Sigmoid colon (tissue), 7 donors: ENCODE results near the gene CARD11. TPM values are rescaled to one million over a fixed set of nuclear protein-coding genes. Genes with fewer than 3 reads are reported as not detected.
A peak's percentile ranks its signal among the peaks of the same experiment; 100 is the strongest.

Experiments
- DNase-seq: peaks from one replicate; pipeline ENCODE4 v3.0.0-alpha.2; 2019
- H3K27ac ChIP-seq, 4 donors: fragments of 200-600 bp; sonication (generic); one replicate each; pipeline ENCODE4 v1.5.1; 2016 to 2019; ENCODE audit warnings: mild to moderate bottlenecking in 1 of 4
- H3K27me3 ChIP-seq, 3 donors: fragments of 200-600 bp; sonication (generic); one replicate each; pipeline ENCODE4 v1.5.1; 2019; ENCODE audit warnings: mild to moderate bottlenecking in 1 of 3
- H3K36me3 ChIP-seq, 4 donors: fragments of 200-600 bp; sonication (generic); one replicate each; pipeline ENCODE4 v1.5.1; 2016 to 2019
- H3K4me1 ChIP-seq, 4 donors: fragments of 200-600 bp; sonication (generic); one replicate each; pipeline ENCODE4 v1.5.1; 2017 to 2019
- H3K4me3 ChIP-seq, 4 donors: fragments of 200-600 bp; sonication (generic); one replicate each; pipeline ENCODE4 v1.5.1; 2017 to 2019; ENCODE audit warnings: mild to moderate bottlenecking in 2 of 4, moderate library complexity in 1 of 4
- H3K9me3 ChIP-seq, 4 donors: fragments of 200-600 bp in 3 of 4; sonication (generic) in 3 of 4; one replicate each; pipeline versions ENCODE4 v1.5.1 to v1.6.1; 2013 to 2019
- CTCF ChIP-seq, 4 experiments: fragments of 450-650 bp in 3 of 4; fragments of 200-600 bp in 1 of 4; IDR thresholded peaks; one replicate each; pipeline ENCODE4 v1.5.1; 2016 to 2019; ENCODE audit warnings: antibody characterized with exemption in 4 of 4, mild to moderate bottlenecking in 3 of 4, moderate library complexity in 2 of 4
- EP300 ChIP-seq, 4 donors: sonication (generic); formaldehyde crosslinking; IDR thresholded peaks; one replicate each; pipeline ENCODE4 v1.6.1; 2017; ENCODE audit warnings: antibody characterized with exemption in 4 of 4
- POLR2A ChIP-seq, 2 donors: fragments of 450-650 bp; IDR thresholded peaks; one replicate each; pipeline ENCODE4 v1.6.1; 2016; ENCODE audit warnings: antibody characterized with exemption in 2 of 2, mild to moderate bottlenecking in 2 of 2, moderate library complexity in 2 of 2
- POLR2AphosphoS5 ChIP-seq, 4 donors: sonication (generic); formaldehyde crosslinking; IDR thresholded peaks; one replicate each; pipeline ENCODE4 v1.6.1; 2017; ENCODE audit warnings: antibody characterized with exemption in 4 of 4
- WGBS, 2 donors: extraction: QIAGEN DNeasy Blood & Tissue Kit; methylation state at CpG; one replicate each; pipeline ENCODE4 v1.1.7; 2013; 5-methylcytosine and 5-hydroxymethylcytosine counted together
- intact Hi-C: fragments of 100-400 bp; cut with DNase I; formaldehyde crosslinking; loops from one replicate; pipeline ENCODE4 v1.15.1; 2023
- polyA plus RNA-seq, 3 donors: library from polyadenylated mRNA; stranded (reverse); fragments of 200-250 nt; gene quantifications; one replicate each; pipeline ENCODE4 v1.2.3, GENCODE V29; 2013
- total RNA-seq, 4 donors: library from RNA; depleted of rRNA; stranded (reverse); fragments of >200 nt; gene quantifications; one replicate each; pipeline ENCODE4 v1.1.0, GENCODE V29; 2016
- donor health status: healthy with polysubstance abuse.
- donor health status: Bipolar disorder and iron deficiency.
- donor health status: healthy.

The CARD11 gene
- total and polyA plus RNA-seq, 7 donors, result 0.14 to 22.4 (median 0.66) TPM; not detected in 1

- Histone ChIP-seq H3K9me3 (no peaks in the 10 kb centered on the region), H3K27ac (no peak overlapping the region), H3K36me3 (no peaks in the 10 kb centered on the region), H3K4me1 (no peaks in the 10 kb centered on the region), H3K27me3 (peaks cover 0 to 13% (median 0%) of the 10 kb centered on the region in 3 donors), H3K4me3 (no peak overlapping the region)
- peak; percentile 40 for DNase-seq
- intact Hi-C loops, result no loop called here
- TF ChIP-seq EP300 (IDR thresholded peaks at IDR 0.05) (no peak), CTCF (IDR thresholded peaks at IDR 0.05) (no peak), POLR2AphosphoS5 (IDR thresholded peaks at IDR 0.05) (no peak), POLR2A (IDR thresholded peaks at IDR 0.05) (no peak)
- WGBS, 2 donors, result 86 to 95% methylated on average over 13 of the region's 13 CpGs
These were observed 113.2 kb downstream of the CARD11 start for GRCh38 chr7:2930310-2931033.

- no peaks in the 10 kb centered on the region for H3K4me1 ChIP-seq
- no peak overlapping the region for H3K4me3 ChIP-seq
- H3K27me3 ChIP-seq, result peaks cover 0 to 13% (median 0%) of the 10 kb centered on the region in 3 donors
- intact Hi-C loops, result no loop called here
- WGBS, 2 donors, result 74 to 81% methylated on average over 26 of the region's 26 CpGs
- H3K27ac ChIP-seq, result no peak overlapping the region
- H3K36me3 ChIP-seq, result no peaks in the 10 kb centered on the region
- H3K9me3 ChIP-seq, result no peaks in the 10 kb centered on the region
- TF ChIP-seq EP300 (IDR thresholded peaks at IDR 0.05), result no peak
- TF ChIP-seq CTCF (IDR thresholded peaks at IDR 0.05), result no peak
- no peak for TF ChIP-seq POLR2A (IDR thresholded peaks at IDR 0.05)
- TF ChIP-seq POLR2AphosphoS5 (IDR thresholded peaks at IDR 0.05), result no peak
- DNase-seq, result peak; percentile 56
These were observed 114.1 kb downstream of the CARD11 start for GRCh38 chr7:2929321-2930201.

- no peaks in the 10 kb centered on the region for H3K4me1 ChIP-seq
- no peak overlapping the region for H3K4me3 ChIP-seq
- H3K27ac ChIP-seq, result no peak overlapping the region
- 53 to 80% methylated on average over 35 of the region's 35 CpGs for WGBS, 2 donors
- H3K36me3 ChIP-seq, result no peaks in the 10 kb centered on the region
- peaks cover 0 to 13% (median 0%) of the 10 kb centered on the region in 3 donors for H3K27me3 ChIP-seq
- DNase-seq, result peak; percentile 62
- intact Hi-C loops, result no loop called here
- H3K9me3 ChIP-seq, result no peaks in the 10 kb centered on the region
- TF ChIP-seq POLR2A (IDR thresholded peaks at IDR 0.05) (no peak), POLR2AphosphoS5 (IDR thresholded peaks at IDR 0.05) (no peak), CTCF (IDR thresholded peaks at IDR 0.05) (no peak), EP300 (IDR thresholded peaks at IDR 0.05) (no peak)
These were observed 114.9 kb downstream of the CARD11 start for GRCh38 chr7:2928613-2929311.

- no peak for DNase-seq
These were observed 115.4 kb downstream of the CARD11 start for GRCh38 chr7:2928256-2928612.

More at GRCh38 chr7:2928256-2928612, 115.4 kb downstream of the CARD11 start:
- H3K4me3 ChIP-seq, result no peak overlapping the region
- no peak overlapping the region for H3K27ac ChIP-seq
- TF ChIP-seq EP300 (IDR thresholded peaks at IDR 0.05), result no peak
- no peak for TF ChIP-seq CTCF (IDR thresholded peaks at IDR 0.05)
- WGBS, 2 donors, result 87 to 95% methylated on average over 10 of the region's 10 CpGs
- H3K9me3 ChIP-seq, result no peaks in the 10 kb centered on the region
- H3K4me1 ChIP-seq, result no peaks in the 10 kb centered on the region
- H3K27me3 ChIP-seq, result peaks cover 0 to 13% (median 0%) of the 10 kb centered on the region in 3 donors
- no peaks in the 10 kb centered on the region for H3K36me3 ChIP-seq
- intact Hi-C loops, result no loop called here
